Activated CD4-positive, alpha-beta T cell treated with anti-CD3 and anti-CD28 coated beads for 1 hour (primary cell): ENCODE measurements around the gene N4BP2L2.
A peak's percentile ranks its signal among the peaks of the same experiment; 100 is the strongest.
"Not testable (repeated sequence)": the region's sequence is repeated elsewhere in the genome, so short reads cannot be mapped to it uniquely, and the experiment has no call there.

Experiments
- DNase-seq: peaks from one replicate; pipeline ENCODE4 v3.0.0-alpha.2; 2020

N4BP2L2 gene

GRCh38 chr13:32538621-32539246, at the start of gene N4BP2L2:
TSS of gene N4BP2L2 (minus strand) at chr13:32538795. CDS start at chr13:32537027, 1,768 bp downstream.
- DNase-seq = peak; percentile 84

GRCh38 chr13:32587811-32588170, 49.2 kb upstream of the N4BP2L2 start:
- DNase-seq = no peak

DNA sequence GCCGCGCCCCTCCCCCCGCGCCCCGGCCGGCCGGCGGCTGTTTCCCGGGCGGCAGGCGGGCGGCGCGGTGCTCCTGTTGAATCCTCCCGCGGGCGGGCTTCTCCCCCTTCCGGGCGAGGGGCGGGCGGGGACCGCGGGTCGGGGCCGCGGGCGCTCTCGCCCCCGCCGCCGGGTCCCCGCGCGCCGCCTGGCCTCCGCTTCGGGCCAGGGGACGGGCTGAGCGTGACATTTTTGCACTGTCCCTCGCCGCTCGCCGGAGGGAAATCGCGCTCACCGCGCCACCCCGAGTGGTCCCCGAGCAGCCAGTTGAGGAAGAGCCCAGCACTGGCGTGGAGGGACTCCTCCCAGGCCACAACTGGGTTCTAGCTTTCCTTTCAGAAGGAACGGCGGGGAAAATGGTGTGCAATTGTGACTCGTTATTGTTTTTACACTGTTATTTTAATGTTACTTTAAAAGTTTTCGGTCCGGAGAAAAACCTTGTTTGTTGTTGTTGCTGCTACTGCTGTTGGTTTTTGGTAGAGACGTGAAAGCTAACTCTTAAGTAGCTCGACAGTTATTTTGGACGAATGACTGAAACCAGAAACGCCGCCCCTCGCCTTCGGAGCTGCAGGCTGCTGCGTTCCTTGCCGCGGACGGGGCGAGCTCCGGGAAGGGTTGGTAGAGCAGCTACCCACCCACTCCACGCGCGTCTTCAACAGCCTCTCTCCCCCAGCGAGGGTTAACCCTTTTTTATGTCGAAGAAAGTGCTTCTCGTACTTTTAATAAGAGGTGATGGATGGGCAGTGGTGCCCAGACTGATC, 48.6 kb upstream of the N4BP2L2 start:
- DNase-seq = peak; percentile 40

DNA sequence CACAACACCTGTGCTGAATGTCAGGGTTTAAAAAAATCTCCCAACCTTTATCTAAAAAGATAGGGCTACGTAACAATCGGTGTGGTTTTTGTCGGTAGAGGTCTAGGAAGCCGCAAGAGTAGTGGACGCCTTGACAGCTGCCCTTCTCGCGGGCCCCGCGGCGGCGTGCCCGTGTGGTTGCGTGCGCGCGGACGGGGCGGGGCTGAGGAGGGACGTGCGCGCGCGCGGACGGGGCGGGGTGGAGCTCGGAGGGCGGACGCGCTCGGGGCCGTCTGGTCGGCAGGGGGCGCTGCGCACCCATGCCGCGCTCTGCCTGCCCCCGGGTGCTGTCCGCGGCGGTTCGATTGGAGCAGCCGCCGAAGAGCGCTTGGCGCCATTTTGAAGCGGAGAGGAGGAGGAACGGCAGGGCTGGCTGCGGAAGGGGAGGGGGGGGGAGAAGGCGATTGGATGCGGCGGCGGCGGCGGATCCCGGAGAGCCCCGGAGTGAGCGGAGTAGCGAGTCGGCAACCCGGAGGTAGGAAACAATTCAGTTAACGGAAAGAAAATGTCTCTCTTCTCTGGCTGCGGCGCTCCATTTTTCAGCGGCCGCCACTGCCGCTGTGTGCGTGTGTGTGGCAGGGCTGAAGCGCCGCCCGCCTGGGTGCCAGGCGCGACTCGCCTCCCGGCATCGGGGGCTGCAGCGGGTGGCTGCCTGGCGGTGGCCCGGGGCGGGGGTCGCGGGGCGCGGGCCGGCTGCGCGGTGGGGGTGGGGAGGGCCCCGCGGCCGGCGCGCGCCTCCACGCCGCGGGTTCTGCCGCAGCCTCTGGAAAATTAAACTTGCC, 47.7 kb upstream of the N4BP2L2 start, which contains the start of gene PDS5B:
PDS5B (plus strand) TSS at position 373 of the 821 bp plus-strand sequence. CDS start 62,321 bp downstream, outside the sequence.
- DNase-seq = peak; percentile 92

DNA sequence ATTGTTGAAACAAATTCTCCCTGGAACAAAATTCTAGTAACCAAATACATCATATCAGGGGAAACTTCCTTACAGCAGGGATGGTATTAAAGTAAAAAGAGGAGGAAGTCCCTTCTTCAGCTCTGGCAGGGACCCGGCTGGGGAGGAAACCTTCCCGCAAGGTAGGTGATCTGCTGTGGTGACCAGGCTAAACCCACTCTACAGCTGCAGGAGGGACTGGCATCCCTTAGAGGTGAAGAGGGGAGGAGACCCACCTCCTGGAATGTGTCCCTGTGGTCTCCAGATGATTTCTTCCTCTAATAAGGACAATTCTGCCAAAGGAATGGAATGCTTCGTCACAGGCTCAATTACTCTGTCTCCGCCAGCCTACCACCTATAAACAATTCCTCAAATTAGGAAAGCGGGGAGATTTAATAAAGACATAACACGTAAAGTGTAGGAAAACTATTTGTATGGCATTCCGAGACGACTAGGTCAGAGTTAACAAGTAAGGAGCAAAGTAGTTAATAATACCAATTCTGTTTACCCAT, 47.0 kb upstream of the N4BP2L2 start:
- DNase-seq = no peak

GRCh38 chr13:32582991-32583390, 44.4 kb upstream of the N4BP2L2 start:
- no peak for DNase-seq

DNA sequence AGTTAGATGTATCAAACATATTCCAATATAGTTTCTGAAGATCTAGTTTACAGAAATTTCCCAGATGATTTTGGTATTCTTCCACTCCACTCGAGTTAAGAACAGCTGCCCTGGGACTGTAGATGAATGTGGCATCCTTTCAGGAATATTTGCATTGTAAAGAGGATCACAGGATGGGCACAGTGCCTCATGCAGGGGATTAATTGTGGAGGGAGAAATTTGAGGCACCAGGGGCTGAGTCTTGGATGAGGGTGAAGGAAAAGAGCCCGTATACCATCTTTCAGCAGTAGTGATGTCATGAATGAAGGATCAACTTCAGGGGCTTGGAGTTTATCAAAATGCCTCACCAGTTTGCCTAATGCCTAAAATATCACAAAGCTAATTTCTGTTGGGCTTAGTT, 43.7 kb upstream of the N4BP2L2 start:
- no peak for DNase-seq

DNA sequence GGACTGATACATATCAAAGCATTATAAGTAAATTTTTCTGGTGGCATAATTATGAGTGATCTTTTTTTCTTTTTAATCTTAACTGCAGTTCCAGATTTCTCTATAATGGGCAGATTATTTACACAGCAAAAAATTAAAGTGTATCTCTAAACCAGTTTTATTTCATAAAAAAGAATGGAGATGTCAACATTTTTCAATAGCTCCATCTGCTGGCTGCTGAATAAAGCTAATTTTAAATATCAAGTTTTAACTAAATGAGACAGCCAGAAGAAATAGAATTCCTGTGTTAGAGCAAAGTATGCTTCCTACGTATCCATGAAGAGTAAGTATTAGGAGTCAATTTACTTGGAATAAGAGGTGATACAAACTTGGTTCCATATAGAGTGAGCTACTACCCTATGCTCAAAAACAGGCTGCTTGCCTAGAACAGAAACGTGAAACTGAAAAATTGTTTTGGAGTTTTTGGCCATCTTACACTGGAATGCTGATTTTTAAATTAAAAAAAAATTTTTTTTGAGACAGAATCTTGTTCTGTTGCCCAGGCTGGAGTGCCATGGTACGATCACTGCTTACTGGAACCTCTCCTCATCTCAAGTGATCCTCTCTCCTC, 42.7 kb upstream of the N4BP2L2 start:
- no peak for DNase-seq

DNA sequence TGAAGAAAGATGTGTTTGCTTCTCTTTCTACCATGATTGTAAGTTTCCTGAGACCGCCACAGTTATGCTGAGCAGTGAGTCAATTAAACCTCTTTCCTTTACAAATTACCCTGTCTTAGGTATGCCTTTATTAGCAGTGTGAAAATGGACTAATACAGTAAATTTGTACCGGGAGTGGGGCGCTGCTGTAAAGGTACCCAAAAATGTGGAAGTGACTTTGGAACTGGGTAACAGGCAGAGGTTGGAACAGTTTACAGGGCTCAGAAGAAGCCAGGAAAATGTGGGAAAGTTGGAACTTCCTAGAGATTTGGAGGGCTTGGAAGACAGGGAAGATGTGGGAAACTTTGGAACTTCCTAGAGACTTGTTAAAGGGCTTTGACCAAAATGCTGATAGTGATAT, 38.4 kb upstream of the N4BP2L2 start:
- DNase-seq = no peak

- not testable (repeated sequence) for DNase-seq
Observed at GRCh38 chr13:32575687-32576086, 37.1 kb upstream of the N4BP2L2 start.

DNA sequence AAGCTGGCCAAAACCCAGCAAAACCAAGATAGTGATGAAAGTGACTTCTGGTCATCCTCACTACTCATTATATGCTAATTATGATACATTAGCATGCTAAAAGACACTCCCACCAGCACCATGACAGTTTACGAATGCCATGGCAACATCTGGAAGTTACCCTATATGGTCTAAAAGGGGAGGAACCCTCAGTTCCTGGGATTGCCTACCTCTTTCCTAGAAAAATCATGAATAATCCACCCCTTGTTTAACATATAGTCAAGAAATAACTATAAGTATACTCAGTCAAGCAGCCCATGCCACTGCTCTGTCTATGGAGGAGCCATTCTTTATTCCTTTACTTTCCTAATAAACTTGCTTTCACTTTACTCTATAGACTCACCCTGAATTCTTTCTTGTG, 22.2 kb upstream of the N4BP2L2 start:
- DNase-seq = not testable (repeated sequence)

- no peak for DNase-seq
Observed at GRCh38 chr13:32555613-32556012, 17.0 kb upstream of the N4BP2L2 start.

- DNase-seq = no peak
Observed at GRCh38 chr13:32553720-32554119, 15.1 kb upstream of the N4BP2L2 start.

- DNase-seq = no peak
Observed at GRCh38 chr13:32549788-32550187, 11.2 kb upstream of the N4BP2L2 start.

GRCh38 chr13:32548837-32549236, 10.2 kb upstream of the N4BP2L2 start:
- no peak for DNase-seq

GRCh38 chr13:32545083-32545482, 6.5 kb upstream of the N4BP2L2 start:
- DNase-seq = no peak

- no peak for DNase-seq
Observed at GRCh38 chr13:32542221-32542620, 3.6 kb upstream of the N4BP2L2 start.

GRCh38 chr13:32538143-32538620, 413 bp downstream of the N4BP2L2 start:
- no peak for DNase-seq

DNA sequence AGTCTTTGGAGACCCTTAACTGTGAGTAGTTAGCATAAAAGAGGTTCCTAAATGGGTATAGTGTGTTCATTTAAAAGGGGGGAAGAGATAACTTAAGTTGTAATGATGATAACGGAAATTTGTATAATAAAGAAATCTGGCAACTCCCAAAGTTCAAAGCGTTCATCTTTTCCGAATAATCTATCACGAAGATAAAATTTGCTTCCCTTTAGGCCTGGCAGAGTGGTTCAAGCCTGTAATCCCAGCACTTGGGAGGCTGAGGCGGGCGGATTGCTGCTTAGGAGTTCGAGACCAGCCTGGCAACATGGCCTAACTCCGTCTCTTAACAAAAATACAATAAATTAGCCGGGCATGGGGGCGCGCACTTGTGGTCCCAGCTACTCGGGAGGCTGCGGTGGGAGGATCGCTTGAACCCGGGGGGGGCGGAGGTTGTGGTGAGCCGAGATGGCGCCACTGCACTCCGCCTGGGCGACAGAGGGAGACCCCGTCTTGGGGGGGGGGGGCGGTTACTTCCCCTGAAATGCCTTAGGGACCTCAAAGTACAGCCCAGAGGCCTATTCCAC, 934 bp downstream of the N4BP2L2 start:
- DNase-seq = peak; percentile 14

DNA sequence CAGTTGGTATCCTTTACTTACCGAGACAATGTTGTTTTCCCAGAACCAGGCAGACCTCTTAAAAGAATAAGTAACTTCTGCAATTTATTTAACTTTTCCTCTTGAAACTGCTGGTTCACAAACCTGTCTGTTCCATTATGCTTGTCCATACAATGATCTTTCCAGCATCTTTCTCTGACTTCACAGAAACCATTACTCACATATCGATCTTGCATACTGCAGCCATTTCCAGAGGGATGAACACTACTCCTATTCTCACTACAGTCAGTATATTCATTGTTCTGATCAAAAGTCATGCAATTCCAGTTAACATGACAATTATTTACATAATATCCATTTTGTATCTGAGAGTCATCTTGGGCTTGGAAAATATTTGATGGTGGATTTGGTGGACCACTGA, 2.8 kb downstream of the N4BP2L2 start:
- DNase-seq = no peak

DNA sequence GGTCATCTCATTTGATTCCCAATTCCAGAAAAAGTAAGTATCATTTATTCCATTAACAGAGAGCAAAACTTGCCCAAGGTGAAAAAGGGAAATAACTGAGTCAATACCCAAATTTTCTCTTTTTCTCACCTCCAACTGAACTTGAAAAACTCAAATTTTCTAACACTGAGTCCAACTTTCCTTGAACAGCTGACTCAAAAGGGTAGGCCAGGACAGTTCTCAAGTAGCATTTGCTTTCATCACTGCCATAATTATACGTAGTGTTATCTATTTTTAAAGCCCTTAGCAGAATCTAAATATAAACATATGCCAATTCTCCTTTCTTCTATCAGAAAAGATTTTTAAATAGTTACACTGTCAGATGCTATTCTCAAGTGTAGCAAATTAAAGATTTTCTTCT, 3.5 kb downstream of the N4BP2L2 start:
- DNase-seq = no peak

DNA sequence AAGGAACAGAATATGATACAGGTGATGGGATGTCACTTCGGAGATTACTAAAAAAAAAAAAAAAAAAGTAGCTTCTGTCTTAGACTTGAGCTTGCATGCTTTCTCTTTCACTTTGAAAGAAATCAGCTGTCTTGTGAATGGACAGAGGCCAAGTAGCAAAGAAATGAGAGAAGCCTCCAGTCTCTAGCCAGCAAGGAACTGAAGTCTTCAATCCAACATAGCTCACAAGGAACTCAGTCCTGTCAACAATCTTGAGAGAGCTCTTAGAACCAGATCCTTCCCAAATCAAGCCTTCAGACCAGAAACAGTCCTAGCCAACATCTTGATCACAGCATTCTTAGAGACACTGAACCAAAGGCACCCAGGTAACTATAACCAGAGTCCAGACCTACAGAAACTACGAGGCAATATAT, 7.7 kb downstream of the N4BP2L2 start:
- DNase-seq = no peak
